ENCODE results near the gene PEX10.

GRCh38 chr1:2402420-2402819 lies 9.9 kb downstream of the PEX10 start:
- TF ChIP-seq, protein P1, sequence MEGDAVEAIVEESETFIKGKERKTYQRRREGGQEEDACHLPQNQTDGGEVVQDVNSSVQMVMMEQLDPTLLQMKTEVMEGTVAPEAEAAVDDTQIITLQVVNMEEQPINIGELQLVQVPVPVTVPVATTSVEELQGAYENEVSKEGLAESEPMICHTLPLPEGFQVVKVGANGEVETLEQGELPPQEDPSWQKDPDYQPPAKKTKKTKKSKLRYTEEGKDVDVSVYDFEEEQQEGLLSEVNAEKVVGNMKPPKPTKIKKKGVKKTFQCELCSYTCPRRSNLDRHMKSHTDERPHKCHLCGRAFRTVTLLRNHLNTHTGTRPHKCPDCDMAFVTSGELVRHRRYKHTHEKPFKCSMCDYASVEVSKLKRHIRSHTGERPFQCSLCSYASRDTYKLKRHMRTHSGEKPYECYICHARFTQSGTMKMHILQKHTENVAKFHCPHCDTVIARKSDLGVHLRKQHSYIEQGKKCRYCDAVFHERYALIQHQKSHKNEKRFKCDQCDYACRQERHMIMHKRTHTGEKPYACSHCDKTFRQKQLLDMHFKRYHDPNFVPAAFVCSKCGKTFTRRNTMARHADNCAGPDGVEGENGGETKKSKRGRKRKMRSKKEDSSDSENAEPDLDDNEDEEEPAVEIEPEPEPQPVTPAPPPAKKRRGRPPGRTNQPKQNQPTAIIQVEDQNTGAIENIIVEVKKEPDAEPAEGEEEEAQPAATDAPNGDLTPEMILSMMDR (IDR thresholded peaks at IDR 0.05; ENCODE audit: low read depth, low read length) = no peak
- TF ChIP-seq POLR2A (IDR thresholded peaks at IDR 0.05; ENCODE audit: extremely low read depth, insufficient read length) (no peak), MAX (IDR thresholded peaks at IDR 0.05; ENCODE audit: low read depth, low read length) (no peak)
